Stimulated activated effector memory CD8-positive, alpha-beta T cell treated with anti-CD3 and anti-CD28 coated beads, Interleukin-12 subunit alpha, Interleukin-12 subunit beta, amount 100 ng/mL, for 72 hours (primary cell): Measurements from ENCODE around the gene KLHL22.
"Not testable (repeated sequence)": the region's sequence is repeated elsewhere in the genome, so short reads cannot be mapped to it uniquely, and the experiment has no call there.

Experiments
- ATAC-seq: fragments of 150-1000 bp; cut with Tn5 transposase; 2 replicates; pipeline ENCODE4 v1.10.0; 2021
- DNase-seq, 2 donors: peaks; one replicate each; pipeline ENCODE4 v3.0.0; 2021 to 2022; ENCODE audit warnings: low spot score in 2 of 2
- H3K27ac Mint-ChIP-seq: one replicate; pipeline ENCODE4 v1.8.0; 2022; ENCODE audit warnings: mild to moderate bottlenecking, mixed read lengths
- H3K36me3 Mint-ChIP-seq: one replicate; pipeline ENCODE4 v1.8.0; 2022; ENCODE audit warnings: mild to moderate bottlenecking, mixed read lengths
- H3K4me1 Mint-ChIP-seq: one replicate; pipeline ENCODE4 v1.8.0; 2022; ENCODE audit warnings: mixed read lengths
- H3K4me3 Mint-ChIP-seq: one replicate; pipeline ENCODE4 v1.8.0; 2022; ENCODE audit warnings: mild to moderate bottlenecking, mixed read lengths
- H3K9me3 Mint-ChIP-seq: one replicate; pipeline ENCODE4 v1.8.0; 2022; ENCODE audit warnings: mixed read lengths

The KLHL22 gene, protein sequence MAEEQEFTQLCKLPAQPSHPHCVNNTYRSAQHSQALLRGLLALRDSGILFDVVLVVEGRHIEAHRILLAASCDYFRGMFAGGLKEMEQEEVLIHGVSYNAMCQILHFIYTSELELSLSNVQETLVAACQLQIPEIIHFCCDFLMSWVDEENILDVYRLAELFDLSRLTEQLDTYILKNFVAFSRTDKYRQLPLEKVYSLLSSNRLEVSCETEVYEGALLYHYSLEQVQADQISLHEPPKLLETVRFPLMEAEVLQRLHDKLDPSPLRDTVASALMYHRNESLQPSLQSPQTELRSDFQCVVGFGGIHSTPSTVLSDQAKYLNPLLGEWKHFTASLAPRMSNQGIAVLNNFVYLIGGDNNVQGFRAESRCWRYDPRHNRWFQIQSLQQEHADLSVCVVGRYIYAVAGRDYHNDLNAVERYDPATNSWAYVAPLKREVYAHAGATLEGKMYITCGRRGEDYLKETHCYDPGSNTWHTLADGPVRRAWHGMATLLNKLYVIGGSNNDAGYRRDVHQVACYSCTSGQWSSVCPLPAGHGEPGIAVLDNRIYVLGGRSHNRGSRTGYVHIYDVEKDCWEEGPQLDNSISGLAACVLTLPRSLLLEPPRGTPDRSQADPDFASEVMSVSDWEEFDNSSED

GRCh38 chr22:20494978-20495860 lies at the start of gene KLHL22:
TSS of gene KLHL22 (minus strand) at chr22:20495795. CDS start at chr22:20489211, 6,584 bp downstream.
- ATAC-seq, result peak; percentile 51
- Mint-ChIP-seq H3K36me3 (peaks cover 11% of the 10 kb centered on the region), H3K9me3 (no peaks in the 10 kb centered on the region), H3K27ac (peak within 1 kb of the TSS; percentile 75), H3K4me3 (peak within 1 kb of the TSS; percentile 90), H3K4me1 (peaks cover 34% of the 10 kb centered on the region)
- DNase-seq, result peak; percentile 7 to 61

GRCh38 chr22:20545318-20545634 lies 49.7 kb upstream of the KLHL22 start:
- Mint-ChIP-seq H3K36me3 (peaks cover 67% of the 10 kb centered on the region), H3K27ac (peak overlapping the region; percentile 77), H3K4me1 (peaks cover 48% of the 10 kb centered on the region)
- ATAC-seq, H3K4me3 Mint-ChIP-seq, DNase-seq, H3K9me3 Mint-ChIP-seq: not testable (repeated sequence)

DNA sequence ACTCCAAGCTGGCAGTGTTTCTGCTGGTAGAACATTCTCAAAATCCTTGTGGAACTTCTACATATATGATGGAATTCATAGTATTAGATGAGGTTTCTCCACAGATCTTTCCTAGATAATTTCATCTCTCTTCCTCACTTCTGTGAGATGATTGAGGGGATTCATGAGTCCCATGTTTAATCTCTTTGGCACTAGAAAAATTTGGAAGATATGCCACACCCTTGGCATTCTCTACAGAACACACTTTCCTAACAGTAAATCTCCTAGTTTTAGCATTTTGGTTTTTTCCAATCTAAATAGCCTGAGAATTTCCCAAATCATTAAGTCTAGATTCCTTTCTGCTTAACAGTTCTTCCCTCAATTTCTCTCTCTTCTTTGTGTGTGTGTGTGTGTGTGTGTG lies 47.1 kb upstream of the KLHL22 start:
- H3K36me3 Mint-ChIP-seq, result peaks cover 86% of the 10 kb centered on the region
- ATAC-seq (no peak), DNase-seq (no peak)
- H3K27ac Mint-ChIP-seq, result peak overlapping the region; percentile 58
- peaks cover 26% of the 10 kb centered on the region for H3K4me1 Mint-ChIP-seq
- H3K9me3 Mint-ChIP-seq, result no peaks in the 10 kb centered on the region
- H3K4me3 Mint-ChIP-seq, result no peak overlapping the region

GRCh38 chr22:20542055-20542454 lies 46.5 kb upstream of the KLHL22 start:
- Mint-ChIP-seq H3K36me3 (peaks cover 92% of the 10 kb centered on the region), H3K9me3 (no peaks in the 10 kb centered on the region), H3K27ac (peak overlapping the region; percentile 58), H3K4me3 (no peak overlapping the region), H3K4me1 (peaks cover 31% of the 10 kb centered on the region)
- DNase-seq, result no peak
- no peak for ATAC-seq

DNA sequence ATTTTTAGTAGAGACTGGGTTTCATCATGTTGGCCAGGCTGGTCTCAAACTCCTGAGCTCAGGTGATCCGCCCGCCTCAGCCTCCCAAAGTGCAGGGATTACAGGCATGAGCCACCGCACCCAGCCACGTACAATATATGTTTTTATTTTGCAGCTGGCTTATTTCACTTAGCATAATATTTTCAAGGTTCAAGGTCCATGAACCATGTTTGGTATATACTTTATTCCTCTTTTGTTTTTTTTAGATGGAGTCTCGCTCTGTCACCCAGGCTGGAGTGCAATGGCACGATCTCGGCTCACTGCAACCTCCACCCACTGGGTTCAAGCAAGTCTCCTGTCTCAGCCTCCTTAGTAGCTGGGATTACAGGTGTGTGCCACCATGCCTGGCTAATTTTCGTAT lies 43.3 kb upstream of the KLHL22 start:
- ATAC-seq, result not testable (repeated sequence)
- peaks cover 93% of the 10 kb centered on the region for H3K36me3 Mint-ChIP-seq

DNA sequence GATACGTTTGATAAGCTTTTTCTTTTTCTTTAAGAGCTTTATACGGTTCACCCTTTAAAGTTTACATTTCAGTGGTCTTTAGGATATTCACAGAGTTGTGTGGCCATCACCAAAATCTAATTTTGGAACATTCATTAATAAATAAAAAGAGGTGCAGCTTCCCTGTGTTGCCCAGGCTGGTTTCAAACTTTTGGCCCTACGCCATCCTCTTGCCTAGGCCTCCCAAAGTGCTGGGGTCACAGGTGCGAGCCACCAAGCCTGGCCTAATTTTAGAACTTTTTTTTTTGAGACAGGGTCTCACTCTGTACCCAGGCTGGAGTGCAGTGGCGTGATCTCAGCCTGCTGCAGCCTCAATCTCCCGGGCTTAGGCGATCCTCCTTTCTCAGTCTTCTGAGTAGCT lies 42.4 kb upstream of the KLHL22 start:
- peaks cover 86% of the 10 kb centered on the region for H3K36me3 Mint-ChIP-seq

More for the DNA sequence above, 43.3 kb upstream of the KLHL22 start:
- H3K9me3 Mint-ChIP-seq, H3K27ac Mint-ChIP-seq, H3K4me3 Mint-ChIP-seq, DNase-seq: not testable (repeated sequence)
- peaks cover 37% of the 10 kb centered on the region for H3K4me1 Mint-ChIP-seq

DNA sequence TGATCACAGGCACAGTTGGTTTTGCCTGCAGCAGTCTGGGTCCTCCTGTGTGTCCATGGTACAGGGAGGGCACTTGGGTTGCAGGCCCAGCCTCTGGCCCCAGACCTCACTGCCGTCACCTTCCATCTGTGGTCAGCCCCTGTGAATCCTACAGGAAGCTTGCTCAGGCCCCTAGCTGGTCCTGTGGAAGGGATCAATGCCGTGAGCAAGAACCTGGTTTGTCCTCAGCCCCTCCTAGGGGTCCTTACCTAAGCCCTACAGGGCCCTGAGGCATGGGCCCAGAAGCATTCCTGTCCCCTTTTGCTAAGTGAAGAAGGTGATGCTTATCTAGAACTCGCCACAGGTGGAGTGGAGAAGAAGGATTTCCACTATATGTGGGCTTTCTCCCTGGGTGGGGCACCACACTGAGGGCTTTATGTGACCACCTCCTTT lies 41.7 kb upstream of the KLHL22 start:
- H3K27ac Mint-ChIP-seq, result peak overlapping the region; percentile 80
- H3K36me3 Mint-ChIP-seq, result peaks cover 79% of the 10 kb centered on the region
- ATAC-seq, result no peak
- no peak for DNase-seq
- H3K4me3 Mint-ChIP-seq, result no peak overlapping the region
- peaks cover 46% of the 10 kb centered on the region for H3K4me1 Mint-ChIP-seq
- no peaks in the 10 kb centered on the region for H3K9me3 Mint-ChIP-seq

More for the DNA sequence above, 42.4 kb upstream of the KLHL22 start:
- peaks cover 44% of the 10 kb centered on the region for H3K4me1 Mint-ChIP-seq
- no peak for DNase-seq
- no peak overlapping the region for H3K4me3 Mint-ChIP-seq
- ATAC-seq, result no peak
- peak overlapping the region; percentile 58 for H3K27ac Mint-ChIP-seq
- H3K9me3 Mint-ChIP-seq, result no peaks in the 10 kb centered on the region

DNA sequence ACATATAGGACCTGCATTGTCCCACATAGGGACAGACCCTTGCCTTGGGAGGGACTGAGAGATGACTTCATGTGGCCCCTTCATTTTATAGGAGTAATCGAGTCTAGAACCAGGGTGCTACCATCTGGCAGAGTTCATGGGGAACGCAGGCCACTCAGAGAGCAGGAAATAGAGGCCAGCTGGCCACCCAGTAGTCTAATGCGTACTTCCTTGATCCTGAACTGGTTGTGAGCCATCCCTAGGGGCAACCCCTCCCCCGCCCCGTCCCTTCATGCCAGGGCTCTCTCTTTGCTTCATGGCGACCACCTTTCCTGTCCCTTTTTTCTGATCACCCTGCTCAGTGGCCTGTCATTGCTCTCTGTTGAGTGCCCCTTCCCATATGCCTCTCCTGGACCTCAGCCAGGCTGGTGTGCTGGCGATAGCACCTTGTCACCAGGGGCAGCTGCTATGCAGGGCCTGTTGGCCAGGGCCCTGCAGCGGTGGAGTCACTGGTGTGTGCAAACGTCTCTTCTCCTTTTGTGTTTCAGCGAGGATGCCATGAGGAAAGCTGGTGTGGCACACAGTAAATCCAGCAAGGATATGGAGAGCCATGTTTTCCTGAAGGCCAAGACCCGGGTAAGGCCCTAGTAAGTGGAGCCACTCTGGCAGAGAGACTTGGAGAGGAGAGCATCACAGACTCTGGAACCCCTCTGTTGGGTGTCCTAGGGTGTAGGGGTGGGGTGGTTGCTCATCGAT lies 41.2 kb upstream of the KLHL22 start:
- no peak overlapping the region for H3K4me3 Mint-ChIP-seq
- H3K4me1 Mint-ChIP-seq, result peaks cover 52% of the 10 kb centered on the region
- no peaks in the 10 kb centered on the region for H3K9me3 Mint-ChIP-seq
- no peak for DNase-seq
- peaks cover 78% of the 10 kb centered on the region for H3K36me3 Mint-ChIP-seq
- peak overlapping the region; percentile 80 for H3K27ac Mint-ChIP-seq
- ATAC-seq, result no peak

DNA sequence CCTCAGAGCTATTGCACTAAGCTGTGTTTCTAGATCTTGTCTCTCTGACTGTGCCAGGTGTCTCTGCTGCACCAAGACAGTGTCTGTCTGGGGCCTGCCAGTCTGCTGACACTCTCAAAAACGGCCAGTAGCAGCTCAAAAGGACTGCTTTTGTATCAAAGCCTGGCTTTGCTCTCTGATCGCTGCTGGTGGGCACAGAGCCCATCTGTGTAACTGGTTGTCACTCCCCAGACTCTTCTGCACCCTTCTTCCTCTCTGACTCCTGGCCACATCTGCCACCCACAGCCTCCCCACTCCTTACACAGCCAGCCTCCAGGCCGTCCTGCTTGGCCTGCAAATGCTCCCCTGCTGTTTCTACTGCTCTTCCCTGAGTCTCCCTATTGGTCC lies 38.3 kb upstream of the KLHL22 start:
- Mint-ChIP-seq H3K4me1 (peaks cover 70% of the 10 kb centered on the region), H3K27ac (peak overlapping the region; percentile 97), H3K9me3 (no peaks in the 10 kb centered on the region), H3K4me3 (peak overlapping the region; percentile 14), H3K36me3 (peaks cover 69% of the 10 kb centered on the region)
- ATAC-seq, result no peak
- no peak for DNase-seq

DNA sequence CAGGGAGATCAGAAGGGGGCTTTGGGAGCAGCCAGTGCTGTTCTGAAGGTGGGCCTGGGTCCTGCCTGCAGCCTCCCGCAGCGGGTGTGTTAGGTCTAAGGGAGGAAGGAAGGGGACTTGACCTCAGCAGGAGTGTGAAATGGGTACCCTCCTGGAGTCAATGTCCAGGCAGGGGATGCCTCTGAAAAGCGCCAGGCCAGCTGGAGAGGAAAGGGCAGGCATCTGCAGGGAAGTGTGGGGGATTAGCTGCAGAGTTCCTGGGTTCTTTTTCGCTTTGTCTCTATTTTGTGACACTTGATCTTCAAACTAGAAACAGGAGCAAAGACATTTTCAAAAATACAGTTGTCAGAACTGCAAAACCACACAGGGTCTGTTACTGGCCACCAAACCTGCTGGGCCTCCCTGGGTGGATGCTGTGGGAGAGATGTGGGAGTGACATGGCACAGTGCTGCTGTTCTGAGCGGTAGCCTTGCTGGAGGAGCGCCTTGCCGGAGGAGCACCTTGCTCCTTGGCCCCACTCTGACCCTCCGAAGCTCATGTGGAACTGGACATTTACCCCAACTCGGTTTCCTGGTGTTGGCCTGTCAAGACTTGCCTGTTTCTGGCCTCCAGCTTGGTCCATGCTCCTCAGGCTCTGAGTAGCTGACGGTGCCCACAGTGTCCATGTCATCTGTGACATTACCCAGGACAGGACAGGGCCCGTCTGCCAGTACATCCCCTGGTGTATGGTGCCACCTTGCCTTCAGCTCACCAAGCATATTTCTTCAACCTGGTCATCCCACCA lies 37.7 kb upstream of the KLHL22 start:
- Mint-ChIP-seq H3K9me3 (no peaks in the 10 kb centered on the region), H3K36me3 (peaks cover 69% of the 10 kb centered on the region), H3K27ac (peak overlapping the region; percentile 97), H3K4me1 (peaks cover 76% of the 10 kb centered on the region), H3K4me3 (peak overlapping the region; percentile 14)
- ATAC-seq, result no peak
- no peak for DNase-seq

DNA sequence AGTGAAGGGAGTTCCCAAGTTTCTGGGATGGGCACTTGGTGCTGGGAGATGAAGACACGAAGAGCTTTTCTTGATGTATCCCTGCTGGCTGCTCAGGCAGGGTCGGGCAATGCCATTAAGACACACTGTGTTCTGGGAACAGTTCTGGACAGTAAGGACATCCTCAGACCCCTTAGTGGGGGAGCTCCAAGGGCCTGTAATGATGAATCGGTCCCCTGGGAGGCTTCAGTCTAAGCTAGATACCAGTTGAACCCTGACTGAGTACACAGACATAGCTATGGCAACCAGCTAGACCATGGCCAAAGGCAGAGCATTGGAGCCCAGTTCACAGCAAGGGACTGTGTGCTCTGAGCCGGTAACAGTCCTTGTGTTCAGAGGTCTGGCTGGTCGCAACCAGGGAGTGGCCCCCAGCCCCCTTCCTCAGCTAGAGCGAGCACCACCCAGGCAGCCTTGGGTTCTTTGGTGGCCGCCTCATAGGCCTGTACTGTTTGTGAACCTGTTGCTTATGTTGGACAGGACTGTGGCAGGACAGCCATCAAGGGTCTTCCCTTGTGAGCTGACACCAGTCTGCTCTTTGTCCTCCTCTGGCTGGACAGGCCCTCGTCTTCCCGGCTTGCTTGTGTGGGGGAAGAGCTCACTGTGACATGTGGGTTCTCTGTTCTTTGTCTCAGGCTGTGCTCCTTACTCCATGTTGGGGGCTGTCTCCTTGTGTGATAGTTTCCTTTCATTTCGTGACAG lies 36.8 kb upstream of the KLHL22 start:
- ATAC-seq (peak; percentile 11), DNase-seq (no peak)
- H3K36me3 Mint-ChIP-seq, result peaks cover 69% of the 10 kb centered on the region
- H3K4me1 Mint-ChIP-seq, result peaks cover 81% of the 10 kb centered on the region
- H3K27ac Mint-ChIP-seq, result peak overlapping the region; percentile 97
- H3K4me3 Mint-ChIP-seq, result peak overlapping the region; percentile 8
- H3K9me3 Mint-ChIP-seq, result no peaks in the 10 kb centered on the region

- Mint-ChIP-seq H3K36me3 (peaks cover 69% of the 10 kb centered on the region), H3K4me3 (no peak overlapping the region), H3K9me3 (no peaks in the 10 kb centered on the region), H3K27ac (peak overlapping the region; percentile 97), H3K4me1 (peaks cover 83% of the 10 kb centered on the region)
- ATAC-seq, result peak; percentile 13
- no peak for DNase-seq
Observed at GRCh38 chr22:20531404-20532201, 36.0 kb upstream of the KLHL22 start.

DNA sequence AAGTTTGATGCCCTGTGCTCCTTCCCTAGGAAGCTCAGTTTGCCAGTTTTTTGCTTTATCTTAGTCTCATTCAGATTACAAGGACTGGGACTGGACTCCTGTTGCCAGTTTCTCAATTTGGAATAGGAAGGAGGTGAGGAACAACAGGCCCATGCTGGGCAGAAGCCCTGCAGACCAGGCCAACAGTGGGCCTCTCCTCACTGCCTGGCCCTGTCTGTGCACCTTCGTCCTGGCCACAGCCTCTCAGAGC lies 35.5 kb upstream of the KLHL22 start:
- Mint-ChIP-seq H3K36me3 (peaks cover 69% of the 10 kb centered on the region), H3K4me1 (peaks cover 84% of the 10 kb centered on the region), H3K27ac (peak overlapping the region; percentile 97), H3K4me3 (no peak overlapping the region), H3K9me3 (no peaks in the 10 kb centered on the region)
- no peak for ATAC-seq
- DNase-seq, result no peak
